ENCODE results near the gene COL5A1.

Gene COL5A1

DNA sequence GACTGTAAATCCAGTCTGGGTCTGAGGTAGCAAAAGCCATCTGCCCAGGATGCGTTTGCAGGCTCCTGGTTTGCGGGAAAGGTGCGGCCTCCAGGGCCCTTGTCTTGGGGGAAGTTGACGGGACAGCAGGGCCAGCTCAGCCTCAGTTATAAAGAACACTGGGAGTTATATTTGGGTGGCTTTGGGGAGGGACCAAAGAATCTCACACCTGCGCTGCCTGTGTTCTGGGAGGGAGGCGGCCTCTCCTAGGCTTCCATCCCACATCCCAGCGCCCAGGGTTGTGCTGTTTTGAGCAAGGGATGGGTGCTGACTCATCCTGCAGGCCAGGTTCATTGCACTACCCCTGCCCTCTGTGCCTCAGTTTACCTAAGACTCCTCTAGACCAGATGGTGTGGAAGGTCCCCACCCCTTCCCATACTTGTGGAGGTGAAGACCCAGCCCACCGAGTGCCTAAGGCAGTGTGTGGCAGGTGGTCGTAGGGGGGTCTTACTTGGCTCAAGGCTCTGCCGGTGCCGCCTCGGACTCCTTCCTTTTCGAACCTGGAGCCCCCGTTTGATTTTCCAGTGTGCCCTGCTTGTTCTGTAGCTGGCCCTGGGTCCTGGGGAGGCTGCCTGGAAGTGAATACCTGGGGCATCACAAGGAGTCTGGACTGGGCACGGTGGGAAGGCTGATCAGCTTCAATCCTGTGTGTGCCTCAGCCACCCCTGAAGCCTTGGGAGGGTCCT is 199.7 kb downstream of the COL5A1 start:
- no peak for FAIRE-seq

DNA sequence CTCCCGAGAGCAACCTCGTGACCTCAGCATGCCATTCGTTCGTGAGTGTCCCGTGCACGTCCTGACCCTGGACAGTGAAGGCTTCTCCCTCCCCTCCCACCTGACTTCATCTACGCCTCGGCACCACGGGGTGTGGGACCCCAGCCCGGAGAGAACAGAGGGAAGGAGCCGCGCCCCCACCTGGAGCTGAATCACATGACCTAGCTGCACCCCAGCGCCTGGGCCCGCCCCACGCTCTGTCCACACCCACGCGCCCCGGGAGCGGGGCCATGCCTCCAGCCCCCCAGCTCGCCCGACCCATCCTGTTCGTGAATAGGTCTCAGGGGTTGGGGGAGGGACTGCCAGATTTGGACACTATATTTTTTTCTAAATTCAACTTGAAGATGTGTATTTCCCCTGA is 200.7 kb downstream of the COL5A1 start:
- DNase-seq (ENCODE audit: insufficient read length, low spot score) (no peak), FAIRE-seq (no peak)
- no peak for TF ChIP-seq POLR2A (IDR thresholded peaks at IDR 0.05; ENCODE audit: low read depth, low read length)

More for the DNA sequence above, 199.7 kb downstream of the COL5A1 start:
- TF ChIP-seq POLR2A (IDR thresholded peaks at IDR 0.05; ENCODE audit: low read depth, low read length): no peak
- DNase-seq (ENCODE audit: insufficient read length, low spot score): no peak

DNA sequence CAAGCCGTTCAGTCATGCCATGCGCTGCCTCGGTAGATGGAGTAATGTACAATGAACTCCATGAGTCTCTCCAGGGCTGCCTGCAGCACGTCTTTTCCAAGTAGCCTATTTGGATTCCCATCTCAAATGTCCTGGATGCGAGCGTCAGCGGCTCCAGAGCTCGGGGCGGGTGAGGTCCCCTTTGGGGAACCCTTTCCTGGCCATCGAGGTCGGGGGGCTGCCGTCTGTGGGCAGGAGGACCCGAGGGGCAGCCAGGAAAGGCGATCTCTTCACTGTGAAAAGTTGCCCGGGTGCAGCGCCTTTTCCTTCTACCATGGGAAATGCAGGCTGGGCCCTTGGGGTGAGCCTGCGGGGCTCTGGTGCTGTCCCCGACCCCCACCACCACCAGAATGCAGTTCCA is 202.1 kb downstream of the COL5A1 start:
- TF ChIP-seq POLR2A (IDR thresholded peaks at IDR 0.05; ENCODE audit: low read depth, low read length): no peak
- DNase-seq (ENCODE audit: insufficient read length, low spot score) (no peak), FAIRE-seq (no peak)

DNA sequence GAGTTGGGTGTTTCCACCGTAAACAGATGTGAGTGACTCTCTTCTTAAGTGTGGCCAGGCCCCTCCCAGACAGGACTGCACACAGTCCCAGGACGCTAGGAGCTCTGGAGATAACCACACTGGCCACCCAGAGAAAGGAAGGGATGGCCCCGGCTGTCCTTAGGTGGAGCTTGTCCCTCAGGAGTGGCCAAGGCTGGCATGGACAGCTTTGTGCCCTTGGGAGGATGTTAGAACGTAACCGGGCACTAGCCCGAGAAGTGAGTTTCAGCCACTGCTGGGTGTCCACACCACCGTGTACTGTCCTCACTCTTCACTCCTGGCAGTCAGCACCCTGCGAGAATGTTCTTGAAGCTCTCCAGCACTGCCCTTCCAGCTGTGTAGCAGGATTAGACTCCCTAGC is 203.2 kb downstream of the COL5A1 start:
- FAIRE-seq (no peak), DNase-seq (ENCODE audit: insufficient read length, low spot score) (no peak)
- no peak for TF ChIP-seq POLR2A (IDR thresholded peaks at IDR 0.05; ENCODE audit: low read depth, low read length)

DNA sequence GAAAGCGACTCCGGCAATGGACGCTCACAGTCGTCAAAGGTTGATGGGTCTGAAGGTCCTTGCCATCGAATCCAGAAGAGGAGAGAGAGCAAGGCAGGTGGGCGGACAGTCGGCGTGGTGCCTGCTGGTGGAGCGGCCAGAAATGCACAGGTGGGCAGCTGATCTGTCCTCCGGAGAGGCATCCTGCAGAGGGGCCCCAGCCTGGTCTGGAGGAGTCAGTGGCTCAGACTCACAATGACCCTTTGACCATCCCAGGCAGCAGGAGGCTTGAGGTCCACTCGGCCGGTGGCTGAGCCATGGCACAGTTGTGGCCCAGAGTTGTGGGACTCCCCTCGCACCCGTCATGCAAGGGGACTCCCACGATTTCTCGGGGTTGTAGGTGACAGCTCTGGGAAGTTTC is 204.6 kb downstream of the COL5A1 start:
- no peak for TF ChIP-seq POLR2A (IDR thresholded peaks at IDR 0.05; ENCODE audit: low read depth, low read length)
- no peak for FAIRE-seq

DNA sequence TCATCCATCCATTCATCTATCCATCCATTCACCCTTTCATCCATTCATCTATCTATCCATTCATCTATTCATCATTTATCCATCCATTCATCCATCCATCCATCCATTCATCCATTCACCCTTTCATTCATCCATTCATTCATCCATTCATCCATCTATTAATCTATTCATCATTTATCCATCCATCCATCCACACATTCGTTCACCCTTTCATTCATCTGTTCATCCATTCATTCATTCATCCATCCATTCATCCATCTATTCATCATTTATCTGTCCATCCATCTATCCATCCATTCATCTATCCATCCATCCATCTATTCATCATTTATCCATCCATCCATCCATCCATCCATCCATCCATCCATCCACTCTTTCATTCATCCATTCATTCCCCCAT is 205.1 kb downstream of the COL5A1 start:
- FAIRE-seq: no peak

More for the DNA sequence above, 204.6 kb downstream of the COL5A1 start:
- DNase-seq (ENCODE audit: insufficient read length, low spot score): no peak

DNA sequence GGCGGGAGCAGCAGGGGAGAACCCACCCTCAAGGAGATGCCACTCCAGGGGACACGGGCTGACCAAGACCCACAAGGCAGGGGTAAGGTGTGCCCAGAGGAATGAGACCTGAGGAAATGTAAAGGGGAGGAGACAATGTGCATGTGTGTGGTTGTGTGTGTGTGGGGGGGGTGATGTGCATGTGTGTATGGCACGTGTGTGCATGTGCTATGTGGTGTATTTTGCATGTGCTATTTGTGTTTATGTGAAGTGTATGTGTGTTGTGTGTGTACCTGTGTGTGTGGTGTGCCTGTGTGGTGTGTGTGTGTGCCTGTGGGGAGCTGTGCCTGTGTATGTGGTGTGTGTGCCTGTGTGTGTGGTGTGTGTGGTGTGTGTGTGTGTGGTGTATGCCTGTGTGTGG is 205.5 kb downstream of the COL5A1 start:
- no peak for FAIRE-seq
- no peak for DNase-seq (ENCODE audit: insufficient read length, low spot score)
- TF ChIP-seq POLR2A (IDR thresholded peaks at IDR 0.05; ENCODE audit: low read depth, low read length): no peak

More for the DNA sequence above, 205.1 kb downstream of the COL5A1 start:
- no peak for TF ChIP-seq POLR2A (IDR thresholded peaks at IDR 0.05; ENCODE audit: low read depth, low read length)
- no peak for DNase-seq (ENCODE audit: insufficient read length, low spot score)

DNA sequence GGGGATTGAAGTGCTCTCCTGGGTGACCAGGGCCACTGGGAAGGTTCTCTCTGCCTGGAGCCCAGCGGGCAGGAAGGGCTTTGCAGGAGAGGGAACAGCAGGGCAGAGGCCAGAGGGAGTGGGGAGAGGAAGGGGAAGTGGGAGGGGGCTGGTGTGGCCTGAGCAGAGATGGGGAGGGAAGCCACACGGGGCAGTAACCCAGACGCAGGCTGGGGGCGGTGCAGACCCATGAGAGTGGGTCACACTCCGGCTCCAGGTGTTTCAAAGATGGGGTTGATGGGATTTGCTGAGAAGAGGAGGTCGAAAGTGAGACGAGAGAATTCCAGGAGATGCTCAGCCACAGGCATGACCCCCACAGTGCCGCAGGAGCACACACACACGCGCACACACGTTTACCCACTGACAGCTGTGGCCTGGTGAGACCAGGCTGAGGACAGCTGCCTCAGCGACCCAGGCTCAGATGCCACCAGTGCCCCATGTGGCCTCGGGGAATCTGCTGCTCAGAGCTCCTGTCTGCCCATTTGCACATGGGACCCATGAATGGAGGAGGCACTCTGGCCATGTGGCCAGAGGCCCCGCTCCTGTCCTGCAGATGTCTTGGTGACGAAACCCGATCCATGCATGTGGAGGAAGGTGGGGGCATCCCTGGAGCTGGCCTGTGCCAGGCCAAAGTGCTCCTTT is 206.3 kb downstream of the COL5A1 start:
- TF ChIP-seq POLR2A (IDR thresholded peaks at IDR 0.05; ENCODE audit: low read depth, low read length): no peak
- no peak for DNase-seq (ENCODE audit: insufficient read length, low spot score)
- no peak for FAIRE-seq

DNA sequence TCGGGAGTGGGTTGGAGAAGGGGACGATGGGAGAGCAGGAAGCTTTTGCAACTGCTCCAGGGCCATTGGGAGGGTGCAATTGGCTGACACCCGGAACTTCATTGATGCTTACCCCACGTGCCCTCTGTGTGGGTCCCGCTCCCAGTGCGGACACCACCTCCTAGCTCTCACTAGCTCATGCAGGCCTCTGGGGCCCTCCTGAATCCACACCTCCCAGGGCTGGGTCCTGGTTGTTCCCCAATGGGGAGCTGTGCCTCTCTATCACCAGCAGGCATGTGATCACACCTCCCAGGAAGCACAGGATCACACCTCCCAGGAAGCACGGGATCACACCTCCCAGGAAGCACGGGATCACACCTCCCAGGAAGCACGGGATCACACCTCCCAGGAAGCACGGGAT is 206.9 kb downstream of the COL5A1 start:
- TF ChIP-seq POLR2A (IDR thresholded peaks at IDR 0.05; ENCODE audit: low read depth, low read length): no peak
- FAIRE-seq: no peak
- DNase-seq (ENCODE audit: insufficient read length, low spot score): no peak

DNA sequence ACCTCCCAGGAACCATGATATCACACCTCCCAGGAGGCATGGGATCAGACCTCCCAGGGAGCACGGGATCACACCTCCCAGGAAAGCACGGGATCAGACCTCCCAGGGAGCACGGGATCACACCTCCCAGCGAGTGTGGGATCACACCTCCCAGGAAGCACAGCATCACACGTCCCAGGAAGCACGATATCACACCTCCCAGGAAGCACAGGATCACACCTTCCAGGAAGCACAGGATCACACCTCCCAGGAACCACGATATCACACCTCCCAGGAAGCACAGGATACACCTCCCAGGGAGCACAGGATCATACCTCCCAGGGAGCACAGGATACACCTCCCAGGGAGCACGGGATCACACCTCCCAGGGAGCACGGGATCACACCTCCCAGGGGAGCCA is 209.0 kb downstream of the COL5A1 start:
- FAIRE-seq: no peak
- no peak for DNase-seq (ENCODE audit: insufficient read length, low spot score)
- no peak for TF ChIP-seq POLR2A (IDR thresholded peaks at IDR 0.05; ENCODE audit: low read depth, low read length)

DNA sequence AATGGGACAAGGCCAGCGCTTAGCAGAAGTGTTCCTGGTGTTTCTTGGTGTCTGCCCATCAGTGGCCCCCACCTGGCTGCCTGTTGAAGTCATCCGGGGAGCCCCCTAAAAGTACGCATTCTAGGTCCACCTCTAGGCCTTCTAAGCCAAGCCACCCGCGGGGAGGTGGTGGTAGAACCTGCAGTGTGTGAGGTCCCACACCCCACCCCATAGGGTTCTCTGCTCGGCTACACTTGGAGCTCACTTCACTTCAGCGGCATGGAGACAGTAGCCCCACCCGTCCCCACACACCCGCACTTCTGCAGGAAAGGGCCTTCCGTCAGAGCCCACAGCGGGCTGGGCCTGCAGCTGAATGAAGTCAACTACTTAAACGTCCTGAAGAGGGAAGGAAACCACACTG is 209.4 kb downstream of the COL5A1 start:
- DNase-seq (ENCODE audit: insufficient read length, low spot score) (no peak), FAIRE-seq (no peak)
- TF ChIP-seq POLR2A (IDR thresholded peaks at IDR 0.05; ENCODE audit: low read depth, low read length): no peak

DNA sequence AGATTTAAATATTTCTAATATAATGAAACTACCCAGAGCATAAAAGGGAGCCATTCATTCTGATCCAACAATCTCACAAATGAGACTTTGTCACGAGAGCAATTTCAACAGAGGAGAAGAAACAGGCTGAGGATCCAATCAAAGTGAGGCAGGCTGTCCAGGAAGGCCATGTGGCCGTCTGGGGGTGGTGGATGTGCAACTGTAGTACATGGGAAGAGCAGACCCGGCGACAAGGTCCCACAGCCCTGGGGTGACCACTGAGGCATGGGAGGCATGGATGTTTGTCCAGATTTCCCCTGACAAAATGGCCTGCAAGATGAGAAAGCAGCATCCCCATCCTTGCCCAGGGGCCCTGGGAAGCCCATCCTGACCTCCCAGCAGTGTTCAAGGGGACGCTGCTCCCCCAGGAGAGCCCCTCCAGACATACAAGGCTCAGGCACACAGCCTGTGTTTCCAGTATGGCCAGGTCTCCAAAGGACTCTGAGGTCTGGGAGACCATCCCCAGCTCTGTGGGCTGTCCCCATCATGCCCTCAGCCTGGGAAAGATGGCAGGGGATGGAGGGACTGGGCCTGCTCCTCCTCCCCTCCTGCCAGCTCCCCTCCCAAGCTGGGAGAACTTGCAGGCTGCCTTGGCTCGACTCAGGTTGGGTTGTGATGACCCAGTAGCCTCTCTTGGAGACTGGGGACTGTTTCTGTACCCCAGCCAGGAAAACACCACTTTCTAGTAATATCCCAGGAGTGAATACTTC is 211.5 kb downstream of the COL5A1 start:
- FAIRE-seq (no peak), DNase-seq (ENCODE audit: insufficient read length, low spot score) (no peak)
- no peak for TF ChIP-seq POLR2A (IDR thresholded peaks at IDR 0.05; ENCODE audit: low read depth, low read length)

DNA sequence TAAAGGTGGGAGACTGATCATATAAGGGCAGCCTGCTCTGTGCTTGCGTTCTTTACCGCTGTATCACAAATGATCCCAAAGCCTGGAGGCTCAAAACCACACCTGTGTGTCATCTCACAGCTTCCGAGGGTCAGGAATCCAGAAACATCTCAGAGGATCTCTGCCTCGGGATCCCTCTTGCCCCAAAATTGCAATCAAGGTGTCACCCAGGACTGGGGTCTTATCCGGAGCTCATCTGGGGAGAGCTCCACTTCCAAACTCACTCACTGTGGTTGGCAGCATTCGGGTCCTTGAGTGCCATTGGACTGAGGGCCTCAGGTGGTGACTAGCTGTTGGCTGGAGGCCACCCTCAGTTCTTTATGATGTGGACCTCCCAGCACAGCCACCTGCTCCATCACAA is 212.3 kb downstream of the COL5A1 start:
- TF ChIP-seq POLR2A (IDR thresholded peaks at IDR 0.05; ENCODE audit: low read depth, low read length): no peak
- no peak for DNase-seq (ENCODE audit: insufficient read length, low spot score)
- FAIRE-seq: no peak

DNA sequence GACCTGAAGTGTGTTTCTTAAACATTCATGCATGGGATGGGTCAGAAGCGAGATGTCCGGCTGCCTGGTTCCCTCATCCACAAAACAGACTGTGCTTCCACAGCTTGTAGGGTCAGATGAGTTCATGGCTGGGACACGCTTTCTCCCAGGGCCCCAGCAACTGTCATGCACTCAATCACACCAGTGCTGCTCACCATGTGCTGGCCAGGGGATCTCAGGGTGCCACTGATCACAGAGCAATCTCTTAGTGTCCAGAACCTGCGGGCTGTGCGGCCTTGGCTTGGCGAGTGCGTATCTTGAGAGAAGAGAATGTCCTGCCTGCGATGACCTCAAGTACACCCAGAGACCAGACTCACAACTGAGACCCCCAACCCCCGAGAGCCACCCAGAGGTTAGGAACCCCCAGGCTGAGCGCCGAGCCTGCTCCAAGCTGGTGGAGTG is 213.0 kb downstream of the COL5A1 start:
- TF ChIP-seq POLR2A (IDR thresholded peaks at IDR 0.05; ENCODE audit: low read depth, low read length): no peak
- no peak for DNase-seq (ENCODE audit: insufficient read length, low spot score)
- no peak for FAIRE-seq

All from H54 (cell line).